CD4-positive, alpha-beta memory T cell (primary cell): Measurements from ENCODE around the gene KIAA0319L. TPM values are rescaled to one million over a fixed set of nuclear protein-coding genes. Genes with fewer than 3 reads are reported as not detected.

Experiments used
- CTCF ChIA-PET: fragments of 350-600 bp; sonication (Branson Sonifier 250); formaldehyde crosslinking; loops from one replicate; lab custom pipeline; 2021; ENCODE audit warnings: inconsistent platforms; ENCODE audit not compliant: partially characterized antibody; lab: Charles Lee
- POLR2A ChIA-PET: fragments of 350-600 bp; sonication (Branson Sonifier 250); formaldehyde crosslinking; loops from one replicate; lab custom pipeline; 2021; ENCODE audit not compliant: partially characterized antibody; lab: Charles Lee
- DNase-seq, 5 donors: peaks; one replicate each; pipeline versions ENCODE4 v3.0.0 to v3.0.0-alpha.2; 2020 to 2022; ENCODE audit warnings: mixed read lengths in 1 of 5
- H3K27ac ChIP-seq: one replicate; pipeline ENCODE4 v1.7.0; 2013; ENCODE audit warnings: low read depth, low read length
- H3K27me3 ChIP-seq: 2 replicates; pipeline ENCODE4 v1.7.0; 2013; ENCODE audit warnings: mild to moderate bottlenecking, low read length, moderate library complexity; ENCODE audit not compliant: insufficient read depth
- H3K36me3 ChIP-seq: 2 replicates; pipeline ENCODE4 v1.7.0; 2013; ENCODE audit warnings: mild to moderate bottlenecking, low read length, moderate library complexity; ENCODE audit not compliant: insufficient read depth
- H3K4me1 ChIP-seq: 2 replicates; pipeline ENCODE4 v1.7.0; 2013; ENCODE audit warnings: mild to moderate bottlenecking, low read length, moderate library complexity; ENCODE audit not compliant: insufficient read depth
- H3K4me3 ChIP-seq, 2 donors: one replicate each; pipeline ENCODE4 v1.7.0; 2013; ENCODE audit warnings: low read length in 2 of 2, mild to moderate bottlenecking in 1 of 2
- H3K9me3 ChIP-seq, 2 donors: one replicate each; pipeline ENCODE4 v1.7.0; 2013; ENCODE audit warnings: low read length in 2 of 2, control low read depth in 1 of 2; ENCODE audit not compliant: control insufficient read depth in 1 of 2
- H3K27ac Mint-ChIP-seq, 7 donors: one replicate each; pipeline ENCODE4 v1.8.0; 2020 to 2021; ENCODE audit warnings: mixed read lengths in 7 of 7, mild to moderate bottlenecking in 6 of 7, inconsistent platforms in 3 of 7, moderate library complexity in 3 of 7
- H3K27me3 Mint-ChIP-seq, 2 donors: one replicate each; pipeline ENCODE4 v1.8.0; 2020 to 2021; ENCODE audit warnings: mixed read lengths in 2 of 2
- H3K36me3 Mint-ChIP-seq, 2 donors: one replicate each; pipeline ENCODE4 v1.8.0; 2020 to 2021; ENCODE audit warnings: mixed read lengths in 2 of 2, inconsistent platforms in 1 of 2, mild to moderate bottlenecking in 1 of 2
- H3K4me1 Mint-ChIP-seq, 4 donors: one replicate each; pipeline ENCODE4 v1.8.0; 2020 to 2021; ENCODE audit warnings: mixed read lengths in 4 of 4, mild to moderate bottlenecking in 1 of 4
- H3K4me3 Mint-ChIP-seq, 8 donors: one replicate each; pipeline ENCODE4 v1.8.0; 2020 to 2021; ENCODE audit warnings: mixed read lengths in 8 of 8, mild to moderate bottlenecking in 7 of 8, moderate library complexity in 6 of 8, inconsistent platforms in 3 of 8
- H3K9me3 Mint-ChIP-seq, 8 donors: one replicate each; pipeline ENCODE4 v1.8.0; 2020 to 2021; ENCODE audit warnings: mixed read lengths in 8 of 8, mild to moderate bottlenecking in 5 of 8, inconsistent platforms in 3 of 8, moderate library complexity in 1 of 8
- intact Hi-C: fragments of 100-400 bp; cut with micrococcal nuclease; formaldehyde crosslinking; loops from one replicate; pipeline ENCODE4 v1.15.1; 2023
- polyA plus RNA-seq, 2 donors: library from polyadenylated mRNA; unstranded; fragments of 300-500 nt; fragmentation: Illumina TruSeq; gene quantifications; one replicate each; pipeline ENCODE4 v1.2.3, GENCODE V29; 2021
- total RNA-seq, 2 experiments: library from RNA; stranded (reverse); gene quantifications; one replicate each; pipeline ENCODE4 v1.2.3, GENCODE V29; 2021

Gene KIAA0319L
- total and polyA plus RNA-seq, 4 experiments from 2014 or later, result 12.7 to 82.9 (median 54.3) TPM

GRCh38 chr1:35500439-35500838 is 56.8 kb downstream of the KIAA0319L start:
- Histone ChIP-seq H3K27ac (peak overlapping the region; percentile 27), H3K4me1 (peaks cover 49% of the 10 kb centered on the region), H3K36me3 (no peaks in the 10 kb centered on the region), H3K4me3 (no peak overlapping the region), H3K27me3 (no peaks in the 10 kb centered on the region), H3K9me3 (no peaks in the 10 kb centered on the region)
- no peaks in the 10 kb centered on the region for H3K27me3 Mint-ChIP-seq
- ChIA-PET CTCF (interaction anchor here (3.7 kb wide), 1 partner anchor 49 kb away, joined by 24 read pairs; no protein-coding TSS in a partner anchor), POLR2A (interaction anchor here (1.5 to 2.3 kb wide), 2 partner anchors 46 to 57 kb away, joined by 3 to 8 read pairs; partner anchors contain the start of genes KIAA0319L and NCDN)
- H3K27ac Mint-ChIP-seq, result peak overlapping the region; percentile 81 to 98 (median 94)
- peak overlapping the region in 5 of 8 donors; percentile 16 to 71 (median 41) for H3K4me3 Mint-ChIP-seq
- H3K36me3 Mint-ChIP-seq, result peaks cover 8 to 20% of the 10 kb centered on the region in 2 donors
- peaks cover 48 to 64% (median 59%) of the 10 kb centered on the region in 4 donors for H3K4me1 Mint-ChIP-seq
- intact Hi-C loops, result no loop called here
- no peak for DNase-seq
- H3K9me3 Mint-ChIP-seq, result peaks cover 0 to 3% (median 0%) of the 10 kb centered on the region in 8 donors

- Histone ChIP-seq H3K4me1 (peaks cover 43% of the 10 kb centered on the region), H3K9me3 (no peaks in the 10 kb centered on the region), H3K36me3 (no peaks in the 10 kb centered on the region), H3K4me3 (no peak overlapping the region), H3K27me3 (no peaks in the 10 kb centered on the region), H3K27ac (peak overlapping the region; percentile 50)
- ChIA-PET CTCF (interaction anchor here (1.0 to 3.7 kb wide), 4 partner anchors 45 to 69 kb away, joined by 3 to 24 read pairs (median 5); no protein-coding TSS in a partner anchor), POLR2A (interaction anchor here (0.9 to 2.3 kb wide), 6 partner anchors 11 to 58 kb away, joined by 3 to 8 read pairs (median 4); partner anchors contain the start of genes KIAA0319L and NCDN)
- H3K4me3 Mint-ChIP-seq, result peak overlapping the region in 6 of 8 donors; percentile 42 to 71 (median 46)
- peaks cover 8 to 18% of the 10 kb centered on the region in 2 donors for H3K36me3 Mint-ChIP-seq
- intact Hi-C loops, result no loop called here
- H3K27ac Mint-ChIP-seq, result peak overlapping the region; percentile 81 to 98 (median 94)
- H3K9me3 Mint-ChIP-seq, result peaks cover 0 to 3% (median 0%) of the 10 kb centered on the region in 8 donors
- H3K27me3 Mint-ChIP-seq, result no peaks in the 10 kb centered on the region
- DNase-seq, result peak; percentile 50 to 84 (median 66)
- peaks cover 42 to 56% (median 52%) of the 10 kb centered on the region in 4 donors for H3K4me1 Mint-ChIP-seq
Measured at GRCh38 chr1:35499652-35500176, 57.5 kb downstream of the KIAA0319L start.

GRCh38 chr1:35499231-35499630 is 58.0 kb downstream of the KIAA0319L start:
- Mint-ChIP-seq H3K4me3 (peak overlapping the region in 6 of 8 donors; percentile 3 to 71 (median 43)), H3K4me1 (peaks cover 40 to 51% (median 48%) of the 10 kb centered on the region in 4 donors), H3K9me3 (peaks cover 0 to 3% (median 0%) of the 10 kb centered on the region in 8 donors), H3K27ac (peak overlapping the region; percentile 81 to 98 (median 94)), H3K27me3 (no peaks in the 10 kb centered on the region), H3K36me3 (peaks cover 8 to 16% of the 10 kb centered on the region in 2 donors)
- H3K4me1 ChIP-seq, result peaks cover 40% of the 10 kb centered on the region
- no peak overlapping the region for H3K4me3 ChIP-seq
- DNase-seq, result peak in 1 of 5 donors; percentile 32
- intact Hi-C loops, result no loop called here
- ChIA-PET CTCF (interaction anchor here (1.0 to 3.7 kb wide), 4 partner anchors 45 to 69 kb away, joined by 3 to 24 read pairs (median 5); no protein-coding TSS in a partner anchor), POLR2A (interaction anchor here (0.9 to 2.3 kb wide), 5 partner anchors 11 to 58 kb away, joined by 3 to 8 read pairs (median 5); partner anchors contain the start of genes KIAA0319L and NCDN)
- peak overlapping the region; percentile 50 for H3K27ac ChIP-seq
- no peaks in the 10 kb centered on the region for H3K9me3 ChIP-seq
- H3K36me3 ChIP-seq, result no peaks in the 10 kb centered on the region
- H3K27me3 ChIP-seq, result no peaks in the 10 kb centered on the region

- POLR2A ChIA-PET, result interaction anchor here (3.8 kb wide), 1 partner anchor 8 kb away, joined by 25 read pairs; no protein-coding TSS in a partner anchor
- H3K4me3 ChIP-seq, result no peak overlapping the region
- peaks cover 0 to 2% (median 0%) of the 10 kb centered on the region in 8 donors for H3K9me3 Mint-ChIP-seq
- H3K27me3 Mint-ChIP-seq, result no peaks in the 10 kb centered on the region
- H3K36me3 ChIP-seq, result no peaks in the 10 kb centered on the region
- H3K4me1 Mint-ChIP-seq, result peaks cover 33 to 40% (median 37%) of the 10 kb centered on the region in 4 donors
- H3K9me3 ChIP-seq, result no peaks in the 10 kb centered on the region
- CTCF ChIA-PET, result no interaction called here
- peak overlapping the region in 4 of 7 donors; percentile 36 to 87 (median 68) for H3K27ac Mint-ChIP-seq
- no peaks in the 10 kb centered on the region for H3K27me3 ChIP-seq
- peaks cover 33% of the 10 kb centered on the region for H3K4me1 ChIP-seq
- H3K36me3 Mint-ChIP-seq, result peaks cover 7 to 20% of the 10 kb centered on the region in 2 donors
- intact Hi-C loops, result no loop called here
- no peak overlapping the region for H3K27ac ChIP-seq
- no peak overlapping the region for H3K4me3 Mint-ChIP-seq
- DNase-seq, result no peak
Measured at GRCh38 chr1:35497571-35497970, 59.6 kb downstream of the KIAA0319L start.

- Histone ChIP-seq H3K4me1 (peaks cover 13% of the 10 kb centered on the region), H3K36me3 (no peaks in the 10 kb centered on the region), H3K4me3 (no peak overlapping the region), H3K27me3 (no peaks in the 10 kb centered on the region), H3K27ac (no peak overlapping the region), H3K9me3 (no peaks in the 10 kb centered on the region)
- Mint-ChIP-seq H3K4me1 (peaks cover 12 to 22% (median 19%) of the 10 kb centered on the region in 4 donors), H3K36me3 (peaks cover 18 to 47% of the 10 kb centered on the region in 2 donors), H3K27me3 (no peaks in the 10 kb centered on the region), H3K27ac (no peak overlapping the region), H3K9me3 (peaks cover 0 to 13% (median 3%) of the 10 kb centered on the region in 8 donors), H3K4me3 (no peak overlapping the region)
- DNase-seq, result no peak
- ChIA-PET CTCF (interaction anchor here (0.9 to 3.2 kb wide), 3 partner anchors 21 to 55 kb away, joined by 3 to 16 read pairs (median 4); no protein-coding TSS in a partner anchor), POLR2A (interaction anchor here (2.1 kb wide), 1 partner anchor 16 kb away, joined by 8 read pairs; no protein-coding TSS in a partner anchor)
- intact Hi-C loops, result no loop called here
Measured at GRCh38 chr1:35490250-35490649, 67.0 kb downstream of the KIAA0319L start.

- no peaks in the 10 kb centered on the region for H3K27me3 Mint-ChIP-seq
- H3K4me3 Mint-ChIP-seq, result peak overlapping the region in 4 of 8 donors; percentile 18 to 59 (median 20)
- peaks cover 18 to 43% of the 10 kb centered on the region in 2 donors for H3K36me3 Mint-ChIP-seq
Measured at GRCh38 chr1:35488336-35488735, 68.9 kb downstream of the KIAA0319L start.

More at GRCh38 chr1:35488336-35488735, 68.9 kb downstream of the KIAA0319L start:
- Mint-ChIP-seq H3K4me1 (peaks cover 12 to 22% (median 19%) of the 10 kb centered on the region in 4 donors), H3K9me3 (peaks cover 0 to 13% (median 3%) of the 10 kb centered on the region in 8 donors), H3K27ac (peak overlapping the region in 4 of 7 donors; percentile 17 to 83 (median 44))
- Histone ChIP-seq H3K9me3 (no peaks in the 10 kb centered on the region), H3K27ac (no peak overlapping the region), H3K4me1 (peaks cover 13% of the 10 kb centered on the region), H3K27me3 (no peaks in the 10 kb centered on the region), H3K36me3 (no peaks in the 10 kb centered on the region), H3K4me3 (no peak overlapping the region)
- ChIA-PET POLR2A (interaction anchor here (0.6 to 2.1 kb wide), 3 partner anchors 11 to 22 kb away, joined by 3 to 8 read pairs (median 3); no protein-coding TSS in a partner anchor), CTCF (interaction anchor here (1.6 to 3.2 kb wide), 2 partner anchors 34 to 37 kb away, joined by 4 to 16 read pairs; no protein-coding TSS in a partner anchor)
- DNase-seq, result no peak
- intact Hi-C loops, result no loop called here
